Upper lobe of left lung (tissue), 6 donors: ENCODE results near the gene PPP3CA. TPM values are rescaled to one million over a fixed set of nuclear protein-coding genes. Genes with fewer than 3 reads are reported as not detected.
A peak's percentile ranks its signal among the peaks of the same experiment; 100 is the strongest.

Experiments used
- ATAC-seq, 2 donors: fragments of 200-7000 bp; cut with Tn5 transposase; one replicate each; pipeline ENCODE4 v1.9.1; 2022; ENCODE audit warnings: mild to moderate bottlenecking in 2 of 2, moderate library complexity in 2 of 2; ENCODE audit not compliant: low FRiP score in 2 of 2
- DNase-seq, 2 donors: peaks; one replicate each; pipeline ENCODE4 v3.0.0-alpha.2; 2019 to 2020
- H3K27ac ChIP-seq, 4 donors: fragments of 200-600 bp; sonication (generic); one replicate each; pipeline ENCODE4 v1.5.1; 2016 to 2019
- H3K27me3 ChIP-seq, 4 donors: fragments of 200-600 bp; sonication (generic); one replicate each; pipeline ENCODE4 v1.5.1; 2017 to 2019
- H3K36me3 ChIP-seq, 4 donors: fragments of 200-600 bp; sonication (generic); one replicate each; pipeline ENCODE4 v1.5.1; 2016 to 2019
- H3K4me1 ChIP-seq, 4 donors: fragments of 200-600 bp; sonication (generic); one replicate each; pipeline ENCODE4 v1.5.1; 2018 to 2019
- H3K4me3 ChIP-seq, 4 donors: fragments of 200-600 bp; sonication (generic); one replicate each; pipeline ENCODE4 v1.5.1; 2017 to 2019; ENCODE audit warnings: mild to moderate bottlenecking in 2 of 4, moderate library complexity in 1 of 4
- H3K9me3 ChIP-seq, 4 donors: fragments of 200-600 bp; sonication (generic); one replicate each; pipeline ENCODE4 v1.5.1; 2018 to 2019
- EP300 ChIP-seq, 4 donors: sonication (generic); formaldehyde crosslinking; IDR thresholded peaks; one replicate each; pipeline ENCODE4 v1.5.1; 2017; ENCODE audit warnings: antibody characterized with exemption in 4 of 4, control low read depth in 2 of 4
- POLR2A ChIP-seq, 4 donors: fragments of 450-650 bp; IDR thresholded peaks; one replicate each; pipeline ENCODE4 v1.5.1; 2016 to 2017; ENCODE audit warnings: antibody characterized with exemption in 4 of 4, mild to moderate bottlenecking in 2 of 4
- POLR2AphosphoS5 ChIP-seq, 2 donors: sonication (generic); formaldehyde crosslinking; IDR thresholded peaks; one replicate each; pipeline ENCODE4 v1.5.1; 2017; ENCODE audit warnings: antibody characterized with exemption in 2 of 2
- WGBS, 2 donors: methylation state at CpG; one replicate each; pipeline ENCODE4 v1.1.5; 2017 to 2018; 5-methylcytosine and 5-hydroxymethylcytosine counted together
- total RNA-seq, 6 donors: library from RNA; depleted of rRNA in 4 of 6; stranded (reverse); fragments of >200 nt in 4 of 6; gene quantifications; one replicate each; pipeline versions ENCODE4 v1.1.0 to v1.2.1, GENCODE V29; 2016 to 2021
- TF ChIP-seq, protein P1 (sequence below), 6 experiments: fragments of 450-650 bp in 4 of 6; fragments of 200-600 bp in 2 of 6; sonication (generic) in 2 of 6; IDR thresholded peaks; one replicate each; pipeline ENCODE4 v1.5.1; 2016 to 2019; ENCODE audit warnings: antibody characterized with exemption in 6 of 6
- donor health status: DM: no; HTN: no; CAD: no; lungs with moderate emphysema.
- donor health status: DM: no; HTN: yes; CAD: no; lungs with severe emphysema.

Gene PPP3CA
- total RNA-seq, 6 donors from 2014 or later = 28.3 to 62.0 (median 50.0) TPM

DNA sequence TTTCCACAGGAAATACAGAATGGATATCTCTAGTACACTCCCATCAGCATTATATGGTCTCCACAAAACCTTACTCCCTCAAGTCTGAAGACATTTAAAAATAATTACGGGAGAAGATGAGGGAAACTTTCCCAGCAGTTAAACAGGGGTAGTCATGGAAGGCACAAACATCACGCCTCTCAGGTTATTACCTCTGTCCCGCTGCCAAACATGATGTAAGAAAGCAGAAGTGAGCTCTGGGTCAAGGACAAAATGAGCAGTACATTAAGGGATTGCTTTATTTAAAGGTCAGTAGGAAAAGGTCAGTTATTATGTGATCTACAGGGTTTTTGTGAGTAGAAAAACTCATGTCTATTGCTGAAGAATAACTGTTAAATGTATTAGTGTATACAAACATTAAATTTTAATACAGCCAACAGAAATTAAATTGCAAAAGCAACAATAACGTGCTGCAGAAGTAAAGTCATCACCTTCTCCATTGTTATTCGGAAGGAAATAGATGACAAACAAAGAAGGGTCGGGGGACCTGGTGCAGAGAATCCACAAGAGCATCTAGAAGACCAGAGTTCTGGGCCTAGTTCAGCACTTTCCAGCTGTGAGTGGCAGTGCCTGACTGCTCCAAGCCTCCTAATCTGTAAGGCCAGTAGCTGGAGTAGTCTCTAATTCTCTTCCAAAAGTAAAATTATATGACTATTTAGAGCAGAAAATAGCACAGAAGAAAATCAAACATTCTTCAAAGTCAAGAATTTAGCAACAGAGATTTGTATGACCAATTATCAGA lies 171.2 kb downstream of the PPP3CA start:
- no peak overlapping the region for H3K4me3 ChIP-seq
- H3K27me3 ChIP-seq = no peaks in the 10 kb centered on the region
- H3K4me1 ChIP-seq = peaks cover 0 to 11% (median 5%) of the 10 kb centered on the region in 4 donors
- DNase-seq (peak in 1 of 2 donors; percentile 36), ATAC-seq (peak in 1 of 2 donors; percentile 41)
- H3K27ac ChIP-seq = no peak overlapping the region
- no peaks in the 10 kb centered on the region for H3K36me3 ChIP-seq
- H3K9me3 ChIP-seq = no peaks in the 10 kb centered on the region
- 57 to 75% methylated on average over 6 of the region's 6 CpGs for WGBS, 2 donors
- no peak for TF ChIP-seq EP300 (IDR thresholded peaks at IDR 0.05)
- TF ChIP-seq, protein P1, sequence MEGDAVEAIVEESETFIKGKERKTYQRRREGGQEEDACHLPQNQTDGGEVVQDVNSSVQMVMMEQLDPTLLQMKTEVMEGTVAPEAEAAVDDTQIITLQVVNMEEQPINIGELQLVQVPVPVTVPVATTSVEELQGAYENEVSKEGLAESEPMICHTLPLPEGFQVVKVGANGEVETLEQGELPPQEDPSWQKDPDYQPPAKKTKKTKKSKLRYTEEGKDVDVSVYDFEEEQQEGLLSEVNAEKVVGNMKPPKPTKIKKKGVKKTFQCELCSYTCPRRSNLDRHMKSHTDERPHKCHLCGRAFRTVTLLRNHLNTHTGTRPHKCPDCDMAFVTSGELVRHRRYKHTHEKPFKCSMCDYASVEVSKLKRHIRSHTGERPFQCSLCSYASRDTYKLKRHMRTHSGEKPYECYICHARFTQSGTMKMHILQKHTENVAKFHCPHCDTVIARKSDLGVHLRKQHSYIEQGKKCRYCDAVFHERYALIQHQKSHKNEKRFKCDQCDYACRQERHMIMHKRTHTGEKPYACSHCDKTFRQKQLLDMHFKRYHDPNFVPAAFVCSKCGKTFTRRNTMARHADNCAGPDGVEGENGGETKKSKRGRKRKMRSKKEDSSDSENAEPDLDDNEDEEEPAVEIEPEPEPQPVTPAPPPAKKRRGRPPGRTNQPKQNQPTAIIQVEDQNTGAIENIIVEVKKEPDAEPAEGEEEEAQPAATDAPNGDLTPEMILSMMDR (IDR thresholded peaks at IDR 0.05) = no peak
- TF ChIP-seq POLR2AphosphoS5 (IDR thresholded peaks at IDR 0.05) = no peak
- TF ChIP-seq POLR2A (IDR thresholded peaks at IDR 0.05) = no peak

DNA sequence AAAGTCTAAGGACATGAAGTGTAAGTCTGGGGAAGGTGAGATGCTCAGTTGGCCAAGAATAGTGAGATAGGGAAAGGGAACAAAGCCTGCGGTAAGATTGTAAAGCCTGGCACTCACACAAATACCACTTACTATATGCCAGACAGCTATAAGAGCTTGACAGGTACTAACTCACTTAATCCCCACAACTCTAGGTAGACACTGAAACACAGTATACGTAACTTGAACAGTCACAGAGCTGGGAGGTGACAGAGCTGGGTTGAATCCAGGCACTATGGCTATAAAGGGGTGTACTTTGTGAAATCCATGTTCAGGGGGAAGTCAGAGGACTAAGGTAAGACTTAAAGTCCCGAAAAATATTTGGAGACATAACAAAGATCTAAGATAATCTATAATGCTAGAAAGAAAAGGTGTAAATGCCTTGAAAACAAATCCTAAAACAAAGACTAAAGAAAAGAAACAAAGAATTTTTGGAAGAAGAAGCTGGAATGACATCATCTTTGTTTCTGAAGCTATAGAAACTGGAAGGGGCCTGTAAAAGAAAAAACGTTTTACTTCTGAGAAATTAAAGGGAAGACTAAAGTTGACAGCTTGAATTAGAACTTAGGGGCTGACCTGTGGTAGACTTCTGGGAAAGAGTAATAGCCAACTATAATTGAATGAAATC lies 172.5 kb downstream of the PPP3CA start:
- ATAC-seq (no peak), DNase-seq (no peak)
- no peaks in the 10 kb centered on the region for H3K36me3 ChIP-seq
- H3K27ac ChIP-seq = no peak overlapping the region
- no peaks in the 10 kb centered on the region for H3K9me3 ChIP-seq
- no peak overlapping the region for H3K4me3 ChIP-seq
- 85 to 88% methylated on average over 4 of the region's 4 CpGs for WGBS, 2 donors
- H3K4me1 ChIP-seq = peaks cover 0 to 11% (median 5%) of the 10 kb centered on the region in 4 donors
- TF ChIP-seq POLR2AphosphoS5 (IDR thresholded peaks at IDR 0.05) (no peak), EP300 (IDR thresholded peaks at IDR 0.05) (no peak), POLR2A (IDR thresholded peaks at IDR 0.05) (no peak)
- TF ChIP-seq, protein P1 (IDR thresholded peaks at IDR 0.05) = no peak
- H3K27me3 ChIP-seq = no peaks in the 10 kb centered on the region

DNA sequence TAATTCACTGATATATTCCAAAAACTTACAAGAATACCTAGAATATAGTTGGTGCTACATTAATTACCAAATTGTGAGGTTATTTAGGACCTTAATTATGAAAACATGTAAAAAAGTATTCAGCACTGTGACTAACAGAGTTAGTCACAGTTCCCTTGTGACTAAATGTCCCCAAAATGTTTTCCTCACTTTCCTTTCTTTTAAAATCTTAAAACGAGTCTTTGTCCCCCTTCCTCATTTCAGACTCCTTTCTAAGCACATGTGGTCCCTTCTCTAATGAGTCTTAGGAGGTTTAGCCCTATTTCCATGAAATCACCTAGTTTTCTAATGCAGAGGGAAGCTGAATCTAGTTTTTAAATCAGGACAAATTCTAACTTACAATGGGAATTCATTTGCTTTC lies 175.0 kb downstream of the PPP3CA start:
- no peak for ATAC-seq
- Histone ChIP-seq H3K36me3 (no peaks in the 10 kb centered on the region), H3K9me3 (no peaks in the 10 kb centered on the region), H3K27ac (no peak overlapping the region), H3K27me3 (no peaks in the 10 kb centered on the region), H3K4me3 (no peak overlapping the region), H3K4me1 (peaks cover 0 to 21% (median 9%) of the 10 kb centered on the region in 4 donors)
- WGBS, 2 donors = 62 to 86% methylated on average over 1 of the region's 1 CpG
- TF ChIP-seq, protein P1 (IDR thresholded peaks at IDR 0.05) = no peak
- TF ChIP-seq POLR2AphosphoS5 (IDR thresholded peaks at IDR 0.05) = no peak
- TF ChIP-seq POLR2A (IDR thresholded peaks at IDR 0.05) = no peak
- no peak for TF ChIP-seq EP300 (IDR thresholded peaks at IDR 0.05)
- DNase-seq = no peak

DNA sequence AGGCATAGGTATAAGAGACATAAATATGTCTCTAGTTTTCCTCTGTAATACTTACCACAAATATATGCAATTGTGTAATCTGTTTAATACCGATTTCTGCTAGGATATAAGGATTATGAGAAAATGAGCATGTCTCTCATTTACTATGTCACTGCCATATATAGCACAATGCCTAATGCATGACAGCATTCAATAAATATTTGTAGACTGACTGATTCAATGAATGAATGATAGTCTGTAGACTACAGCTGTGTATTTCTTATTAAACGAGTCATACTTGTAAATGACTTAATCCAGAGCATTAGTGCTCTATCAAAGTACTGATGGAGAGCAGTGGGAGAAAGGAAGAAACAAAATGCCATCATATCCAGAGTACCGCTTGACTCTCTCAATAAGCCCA lies 175.6 kb downstream of the PPP3CA start:
- TF ChIP-seq POLR2AphosphoS5 (IDR thresholded peaks at IDR 0.05) = no peak
- TF ChIP-seq, protein P1 (IDR thresholded peaks at IDR 0.05) = no peak
- no peak for TF ChIP-seq EP300 (IDR thresholded peaks at IDR 0.05)
- no peak for TF ChIP-seq POLR2A (IDR thresholded peaks at IDR 0.05)
- H3K4me3 ChIP-seq = no peak overlapping the region
- H3K27me3 ChIP-seq = no peaks in the 10 kb centered on the region
- H3K9me3 ChIP-seq = no peaks in the 10 kb centered on the region
- ATAC-seq (no peak), DNase-seq (no peak)
- no peak overlapping the region for H3K27ac ChIP-seq
- peaks cover 0 to 21% (median 9%) of the 10 kb centered on the region in 4 donors for H3K4me1 ChIP-seq
- WGBS, 2 donors = 60 to 62% methylated on average over 3 of the region's 3 CpGs
- no peaks in the 10 kb centered on the region for H3K36me3 ChIP-seq
